Prostate gland (tissue), 2 donors: ENCODE data around the gene ANTXR1.

ENCODE experiments used
- CTCF ChIP-seq, 4 experiments: fragments of 200-600 bp in 2 of 4; fragments of 450-650 bp in 2 of 4; sonication (generic) in 2 of 4; IDR thresholded peaks; 1 replicate in 3 of 4; 2 replicates in 1 of 4; pipeline ENCODE4 v1.5.1; 2016 to 2019; ENCODE audit warnings: antibody characterized with exemption in 4 of 4, mild to moderate bottlenecking in 2 of 4, moderate library complexity in 2 of 4
- POLR2AphosphoS5 ChIP-seq: sonication (generic); formaldehyde crosslinking; IDR thresholded peaks from one replicate; pipeline ENCODE4 v1.6.1; 2017; ENCODE audit warnings: antibody characterized with exemption

GRCh38 chr2:69061525-69061924, 48.5 kb downstream of the ANTXR1 start:
- no peak for TF ChIP-seq CTCF (IDR thresholded peaks at IDR 0.05)
- no peak for TF ChIP-seq POLR2AphosphoS5
